Lower lobe of right lung (tissue), 2 donors: ENCODE measurements around the gene TANGO6. TPM values are rescaled to one million over a fixed set of nuclear protein-coding genes. Genes with fewer than 3 reads are reported as not detected.
A peak's percentile ranks its signal among the peaks of the same experiment; 100 is the strongest.
"Not testable (repeated sequence)": the region's sequence is repeated elsewhere in the genome, so short reads cannot be mapped to it uniquely, and the experiment has no call there.

Experiments used
- ATAC-seq, 2 donors: fragments of 200-7000 bp; cut with Tn5 transposase; one replicate each; pipeline ENCODE4 v1.9.1; 2020 to 2022; ENCODE audit warnings: mild to moderate bottlenecking in 2 of 2, moderate library complexity in 2 of 2
- DNase-seq: peaks from one replicate; pipeline ENCODE4 v3.0.0-alpha.2; 2020
- H3K27ac ChIP-seq: fragments of 200-600 bp; one replicate; pipeline ENCODE4 v1.8.0; 2022
- H3K27me3 ChIP-seq: fragments of 200-600 bp; one replicate; pipeline ENCODE4 v1.8.0; 2022; ENCODE audit warnings: low read depth
- H3K36me3 ChIP-seq: fragments of 200-600 bp; one replicate; pipeline ENCODE4 v1.8.0; 2022; ENCODE audit warnings: mild to moderate bottlenecking
- H3K4me1 ChIP-seq: fragments of 200-600 bp; one replicate; pipeline ENCODE4 v1.8.0; 2022
- H3K4me3 ChIP-seq: fragments of 200-600 bp; one replicate; pipeline ENCODE4 v1.8.0; 2022; ENCODE audit warnings: mild to moderate bottlenecking
- H3K9me3 ChIP-seq: fragments of 200-600 bp; one replicate; pipeline ENCODE4 v1.8.0; 2022
- intact Hi-C: fragments of 100-400 bp; cut with DNase I; formaldehyde crosslinking; loops from one replicate; pipeline ENCODE4 v1.11.0; 2022
- total RNA-seq: library from RNA; stranded (reverse); fragmentation: NEBNext Ultra II Directional; extraction: Animal tissue kit (Norgen Biotek cat#: 25700); gene quantifications from one replicate; pipeline ENCODE4 v1.2.1, GENCODE V29; 2021
- TF ChIP-seq, protein P1 (sequence below): fragments of 200-600 bp; IDR thresholded peaks from one replicate; pipeline ENCODE4 v1.8.0; 2022; ENCODE audit warnings: antibody characterized with exemption, mild to moderate bottlenecking
- donor health status: DM: no; HTN: yes; CAD: no; lungs with severe emphysema.

The TANGO6 gene
- total RNA-seq, 1 donor from 2014 or later: 20.4 TPM

DNA sequence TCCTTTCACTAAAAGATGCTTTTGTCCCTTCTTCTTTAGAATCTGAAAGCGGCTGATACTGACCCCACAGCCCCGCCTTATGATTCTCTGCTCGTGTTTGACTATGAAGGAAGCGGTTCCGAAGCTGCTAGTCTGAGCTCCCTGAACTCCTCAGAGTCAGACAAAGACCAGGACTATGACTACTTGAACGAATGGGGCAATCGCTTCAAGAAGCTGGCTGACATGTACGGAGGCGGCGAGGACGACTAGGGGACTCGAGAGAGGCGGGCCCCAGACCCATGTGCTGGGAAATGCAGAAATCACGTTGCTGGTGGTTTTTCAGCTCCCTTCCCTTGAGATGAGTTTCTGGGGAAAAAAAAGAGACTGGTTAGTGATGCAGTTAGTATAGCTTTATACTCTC, 10.1 kb upstream of the TANGO6 start:
- no peak for ATAC-seq
- intact Hi-C loops: no loop called here
- no peak for DNase-seq
- Histone ChIP-seq H3K27me3 (no peaks in the 10 kb centered on the region), H3K9me3 (no peaks in the 10 kb centered on the region), H3K4me3 (no peak overlapping the region), H3K36me3 (peaks cover 8% of the 10 kb centered on the region), H3K27ac (no peak overlapping the region), H3K4me1 (no peaks in the 10 kb centered on the region)
- TF ChIP-seq, protein P1, sequence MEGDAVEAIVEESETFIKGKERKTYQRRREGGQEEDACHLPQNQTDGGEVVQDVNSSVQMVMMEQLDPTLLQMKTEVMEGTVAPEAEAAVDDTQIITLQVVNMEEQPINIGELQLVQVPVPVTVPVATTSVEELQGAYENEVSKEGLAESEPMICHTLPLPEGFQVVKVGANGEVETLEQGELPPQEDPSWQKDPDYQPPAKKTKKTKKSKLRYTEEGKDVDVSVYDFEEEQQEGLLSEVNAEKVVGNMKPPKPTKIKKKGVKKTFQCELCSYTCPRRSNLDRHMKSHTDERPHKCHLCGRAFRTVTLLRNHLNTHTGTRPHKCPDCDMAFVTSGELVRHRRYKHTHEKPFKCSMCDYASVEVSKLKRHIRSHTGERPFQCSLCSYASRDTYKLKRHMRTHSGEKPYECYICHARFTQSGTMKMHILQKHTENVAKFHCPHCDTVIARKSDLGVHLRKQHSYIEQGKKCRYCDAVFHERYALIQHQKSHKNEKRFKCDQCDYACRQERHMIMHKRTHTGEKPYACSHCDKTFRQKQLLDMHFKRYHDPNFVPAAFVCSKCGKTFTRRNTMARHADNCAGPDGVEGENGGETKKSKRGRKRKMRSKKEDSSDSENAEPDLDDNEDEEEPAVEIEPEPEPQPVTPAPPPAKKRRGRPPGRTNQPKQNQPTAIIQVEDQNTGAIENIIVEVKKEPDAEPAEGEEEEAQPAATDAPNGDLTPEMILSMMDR: no peak

GRCh38 chr16:68834550-68834949, 8.8 kb upstream of the TANGO6 start:
- TF ChIP-seq, protein P1: no peak
- Histone ChIP-seq H3K36me3 (peaks cover 8% of the 10 kb centered on the region), H3K4me3 (no peak overlapping the region), H3K27ac (no peak overlapping the region), H3K27me3 (no peaks in the 10 kb centered on the region), H3K9me3 (no peaks in the 10 kb centered on the region), H3K4me1 (no peaks in the 10 kb centered on the region)
- ATAC-seq (peak; percentile 35 to 52), DNase-seq (no peak)
- intact Hi-C loops: no loop called here

DNA sequence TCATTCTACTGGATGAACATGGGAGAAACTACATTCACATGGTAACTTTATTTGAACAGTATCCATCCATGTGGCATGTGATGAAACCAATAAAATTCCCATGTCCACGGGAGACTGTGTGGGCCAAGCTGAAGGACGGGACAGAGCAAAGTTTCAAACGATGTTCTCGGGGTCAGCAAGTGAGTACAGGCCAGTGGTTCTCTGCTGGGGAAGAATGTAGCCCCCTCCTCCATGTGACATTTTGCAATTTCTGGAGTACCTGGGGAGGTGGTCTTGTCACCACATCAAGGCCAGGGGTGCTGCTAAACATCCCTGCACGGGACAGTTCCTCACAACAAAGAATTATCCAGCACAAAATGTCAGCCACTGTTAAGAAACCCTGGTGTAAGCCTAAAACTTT, 7.4 kb upstream of the TANGO6 start:
- Histone ChIP-seq H3K4me3 (no peak overlapping the region), H3K9me3 (no peaks in the 10 kb centered on the region), H3K27ac (no peak overlapping the region), H3K36me3 (peaks cover 8% of the 10 kb centered on the region), H3K4me1 (no peaks in the 10 kb centered on the region), H3K27me3 (no peaks in the 10 kb centered on the region)
- intact Hi-C loops: no loop called here
- no peak for DNase-seq
- no peak for ATAC-seq
- TF ChIP-seq, protein P1: no peak

DNA sequence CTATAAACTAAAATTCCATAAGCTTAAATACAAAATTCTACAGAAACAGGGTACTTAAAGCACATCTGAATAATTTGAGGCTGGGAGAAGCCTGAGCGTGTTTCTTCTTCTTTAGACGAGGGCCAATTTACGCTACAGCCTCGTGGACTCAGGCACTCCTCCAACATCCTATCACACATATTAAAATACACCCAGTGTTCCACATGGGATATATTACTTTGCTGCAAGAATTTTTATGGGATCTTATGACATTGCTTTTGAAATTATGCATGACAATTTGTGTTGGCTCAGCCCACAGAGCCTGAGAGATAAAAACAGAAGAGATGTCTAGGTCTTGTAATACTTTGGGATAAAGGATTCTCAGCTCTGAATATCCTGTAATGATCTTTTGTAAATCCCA, 3.5 kb upstream of the TANGO6 start:
- intact Hi-C loops: no loop called here
- peaks cover 15% of the 10 kb centered on the region for H3K4me1 ChIP-seq
- no peak for ATAC-seq

DNA sequence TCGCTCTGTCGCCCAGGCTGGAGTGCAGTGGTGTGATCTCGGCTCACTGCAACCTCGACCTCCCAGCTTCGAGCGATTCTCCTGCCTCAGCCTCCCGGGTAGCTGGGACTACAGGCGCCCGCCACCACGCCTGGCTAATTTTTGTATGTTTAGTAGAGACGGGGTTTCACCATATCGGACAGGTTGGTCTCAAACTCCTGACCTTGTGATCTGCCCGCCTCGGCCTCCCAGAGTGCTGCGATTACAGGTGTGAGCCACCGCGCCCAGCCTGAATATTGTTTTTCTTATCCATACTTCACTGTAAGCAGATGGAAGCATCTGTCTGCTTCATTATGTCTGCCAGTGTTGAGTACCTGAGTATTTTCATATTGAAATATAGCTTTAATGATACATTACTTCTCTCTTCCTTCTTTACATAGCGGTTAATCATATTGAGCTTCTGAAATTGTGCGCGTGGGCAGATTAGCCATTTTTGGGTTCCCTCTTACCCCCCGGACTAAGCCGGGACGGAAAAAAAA, 308 bp upstream of the TANGO6 start:
- H3K27me3 ChIP-seq, H3K36me3 ChIP-seq, DNase-seq, intact Hi-C loops, ATAC-seq, H3K9me3 ChIP-seq: not testable (repeated sequence)
- Histone ChIP-seq H3K4me1 (peaks cover 15% of the 10 kb centered on the region), H3K27ac (peak overlapping the region; percentile 90), H3K4me3 (peak overlapping the region; percentile 95)

More for the DNA sequence above, 3.5 kb upstream of the TANGO6 start:
- Histone ChIP-seq H3K4me3 (no peak overlapping the region), H3K9me3 (no peaks in the 10 kb centered on the region), H3K36me3 (no peaks in the 10 kb centered on the region), H3K27ac (no peak overlapping the region), H3K27me3 (no peaks in the 10 kb centered on the region)
- TF ChIP-seq, protein P1: no peak
- DNase-seq: no peak

DNA sequence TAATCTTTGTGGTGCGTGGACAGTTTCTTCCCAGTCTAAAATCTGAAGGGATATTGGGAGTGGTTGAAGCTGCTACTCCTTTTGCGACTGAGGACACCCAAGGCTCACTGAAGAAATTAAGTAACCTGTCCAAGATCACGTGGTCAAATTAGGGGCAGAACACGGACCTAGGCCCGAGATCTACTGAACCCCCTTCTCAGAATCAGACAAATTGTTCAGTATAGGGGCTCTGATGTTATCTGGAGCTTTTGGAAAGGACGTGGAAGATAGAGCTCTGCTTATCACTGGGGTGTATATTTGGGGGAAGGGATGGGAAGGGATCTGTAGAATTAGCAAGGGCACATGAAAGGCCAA, 857 bp downstream of the TANGO6 start:
- H3K9me3 ChIP-seq: no peaks in the 10 kb centered on the region
- DNase-seq (no peak), ATAC-seq (peak in 1 of 2 donors; percentile 26)
- TF ChIP-seq, protein P1: no peak
- no peaks in the 10 kb centered on the region for H3K36me3 ChIP-seq
- peaks cover 15% of the 10 kb centered on the region for H3K4me1 ChIP-seq
- intact Hi-C loops: no loop called here
- peak overlapping the region; percentile 95 for H3K4me3 ChIP-seq
- H3K27me3 ChIP-seq: no peaks in the 10 kb centered on the region
- peak overlapping the region; percentile 90 for H3K27ac ChIP-seq
